Measurements from ENCODE around the gene RASD1. TPM values are rescaled to one million over a fixed set of nuclear protein-coding genes. Genes with fewer than 3 reads are reported as not detected.

The RASD1 gene
- polyA plus RNA-seq (ENCODE audit: insufficient read length): 6.9 TPM

- DNase-seq: peak; percentile 88
Measured at GRCh38 chr17:17496189-17497064, at the start of gene RASD1. TSS of gene RASD1 (minus strand) at chr17:17496395. CDS start at chr17:17496181, 214 bp downstream.

- DNase-seq: no peak
Measured at GRCh38 chr17:17545984-17546383, 49.8 kb upstream of the RASD1 start.

GRCh38 chr17:17545031-17545820 lies 49.0 kb upstream of the RASD1 start:
- DNase-seq: no peak

GRCh38 chr17:17542906-17543635 lies 46.9 kb upstream of the RASD1 start:
- no peak for DNase-seq

- no peak for DNase-seq
Measured at GRCh38 chr17:17541640-17542001, 45.4 kb upstream of the RASD1 start.

- DNase-seq: no peak
Measured at GRCh38 chr17:17540935-17541639, 44.9 kb upstream of the RASD1 start.

- DNase-seq: no peak
Measured at GRCh38 chr17:17540278-17540906, 44.2 kb upstream of the RASD1 start.

- no peak for DNase-seq
Measured at GRCh38 chr17:17539591-17539990, 43.4 kb upstream of the RASD1 start.

- no peak for DNase-seq
Measured at GRCh38 chr17:17538417-17539391, 42.5 kb upstream of the RASD1 start.

GRCh38 chr17:17537311-17538099 lies 41.3 kb upstream of the RASD1 start:
- DNase-seq: no peak

GRCh38 chr17:17536702-17537101 lies 40.5 kb upstream of the RASD1 start:
- DNase-seq: no peak

GRCh38 chr17:17535957-17536356 lies 39.8 kb upstream of the RASD1 start:
- DNase-seq: no peak

GRCh38 chr17:17533901-17534441 lies 37.8 kb upstream of the RASD1 start:
- DNase-seq: no peak

- no peak for DNase-seq
Measured at GRCh38 chr17:17532991-17533390, 36.8 kb upstream of the RASD1 start.

- no peak for DNase-seq
Measured at GRCh38 chr17:17531156-17531555, 35.0 kb upstream of the RASD1 start.

- DNase-seq: no peak
Measured at GRCh38 chr17:17528696-17529652, 32.8 kb upstream of the RASD1 start.

GRCh38 chr17:17527956-17528500 lies 31.8 kb upstream of the RASD1 start:
- no peak for DNase-seq

- DNase-seq: no peak
Measured at GRCh38 chr17:17527534-17527933, 31.3 kb upstream of the RASD1 start.

All from hindlimb muscle (tissue), 1 donor.